ENCODE measurements around the gene TBC1D1.

DNA sequence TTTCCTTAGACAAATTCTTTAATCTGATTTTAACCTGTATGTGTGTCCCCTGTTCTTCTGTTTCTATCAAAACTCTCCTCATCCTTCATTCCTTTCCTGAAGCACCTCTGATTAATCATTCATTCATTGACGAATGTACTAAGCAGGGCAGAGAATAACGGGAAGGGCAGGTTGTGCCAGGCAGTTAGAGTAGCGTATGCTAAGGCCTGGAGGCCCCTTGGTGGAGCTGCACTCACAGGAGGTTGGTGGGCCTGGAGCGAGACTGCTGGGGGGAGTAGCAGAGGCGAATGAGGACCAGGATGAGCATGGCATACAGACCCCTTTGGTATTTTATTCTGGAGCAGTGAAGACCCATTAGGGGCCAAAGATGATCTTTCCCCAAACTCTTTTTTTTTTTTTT lies 91.9 kb downstream of the TBC1D1 start:
- TF ChIP-seq CTCF (conservative IDR thresholded peaks at IDR 0.05; ENCODE audit: low read depth in 2 of 2): peak in 1 of 2 experiments; percentile 12; a peak in 1 of 4 replicates
- no peak for TF ChIP-seq EZH2 (IDR thresholded peaks at IDR 0.05; ENCODE audit: low read depth, unreplicated experiment)
- no peak for TF ChIP-seq POLR2AphosphoS5 (IDR thresholded peaks at IDR 0.05; ENCODE audit: low read depth)
- TF ChIP-seq, protein P1, sequence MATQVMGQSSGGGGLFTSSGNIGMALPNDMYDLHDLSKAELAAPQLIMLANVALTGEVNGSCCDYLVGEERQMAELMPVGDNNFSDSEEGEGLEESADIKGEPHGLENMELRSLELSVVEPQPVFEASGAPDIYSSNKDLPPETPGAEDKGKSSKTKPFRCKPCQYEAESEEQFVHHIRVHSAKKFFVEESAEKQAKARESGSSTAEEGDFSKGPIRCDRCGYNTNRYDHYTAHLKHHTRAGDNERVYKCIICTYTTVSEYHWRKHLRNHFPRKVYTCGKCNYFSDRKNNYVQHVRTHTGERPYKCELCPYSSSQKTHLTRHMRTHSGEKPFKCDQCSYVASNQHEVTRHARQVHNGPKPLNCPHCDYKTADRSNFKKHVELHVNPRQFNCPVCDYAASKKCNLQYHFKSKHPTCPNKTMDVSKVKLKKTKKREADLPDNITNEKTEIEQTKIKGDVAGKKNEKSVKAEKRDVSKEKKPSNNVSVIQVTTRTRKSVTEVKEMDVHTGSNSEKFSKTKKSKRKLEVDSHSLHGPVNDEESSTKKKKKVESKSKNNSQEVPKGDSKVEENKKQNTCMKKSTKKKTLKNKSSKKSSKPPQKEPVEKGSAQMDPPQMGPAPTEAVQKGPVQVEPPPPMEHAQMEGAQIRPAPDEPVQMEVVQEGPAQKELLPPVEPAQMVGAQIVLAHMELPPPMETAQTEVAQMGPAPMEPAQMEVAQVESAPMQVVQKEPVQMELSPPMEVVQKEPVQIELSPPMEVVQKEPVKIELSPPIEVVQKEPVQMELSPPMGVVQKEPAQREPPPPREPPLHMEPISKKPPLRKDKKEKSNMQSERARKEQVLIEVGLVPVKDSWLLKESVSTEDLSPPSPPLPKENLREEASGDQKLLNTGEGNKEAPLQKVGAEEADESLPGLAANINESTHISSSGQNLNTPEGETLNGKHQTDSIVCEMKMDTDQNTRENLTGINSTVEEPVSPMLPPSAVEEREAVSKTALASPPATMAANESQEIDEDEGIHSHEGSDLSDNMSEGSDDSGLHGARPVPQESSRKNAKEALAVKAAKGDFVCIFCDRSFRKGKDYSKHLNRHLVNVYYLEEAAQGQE (IDR thresholded peaks at IDR 0.05; ENCODE audit: unreplicated experiment): no peak

Data from GM23338 (cell line).